GM12892 (cell line): Measurements from ENCODE around the gene HIPK4.
"Not testable (repeated sequence)": the region's sequence is repeated elsewhere in the genome, so short reads cannot be mapped to it uniquely, and the experiment has no call there.

ENCODE experiments used
- POLR2A ChIP-seq: IDR thresholded peaks from 2 replicates; pipeline ENCODE4 v1.6.1; 2011; ENCODE audit warnings: low read depth, low read length, control low read depth
- TAF1 ChIP-seq: IDR thresholded peaks from 2 replicates; pipeline ENCODE4 v1.6.1; 2011; ENCODE audit warnings: low read depth, mild to moderate bottlenecking, control low read depth, low read length, borderline replicate concordance

DNA sequence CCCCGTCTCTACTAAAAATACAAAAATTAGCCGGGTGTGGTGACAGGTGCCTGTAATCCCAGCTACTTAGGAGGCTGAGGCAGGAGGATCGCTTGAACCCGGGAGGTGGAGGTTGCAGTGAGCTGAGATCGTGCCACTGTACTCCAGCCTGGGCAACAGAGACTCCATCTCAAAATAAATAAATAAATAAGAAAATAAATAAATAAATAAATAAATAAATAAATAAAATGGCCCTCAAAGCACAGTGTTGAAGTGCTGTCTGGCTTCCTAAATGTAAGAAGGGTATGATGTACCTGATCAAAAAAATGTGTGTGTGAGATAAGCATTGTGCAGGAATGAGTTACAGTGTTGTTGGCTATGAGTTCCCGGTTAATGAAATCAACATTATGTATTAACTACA, 56.9 kb downstream of the HIPK4 start:
- not testable (repeated sequence) for TF ChIP-seq POLR2A, TAF1
